Endothelial cell of umbilical vein (primary cell): ENCODE measurements around the gene SAA4. TPM values are rescaled to one million over a fixed set of nuclear protein-coding genes. Genes with fewer than 3 reads are reported as not detected.
"Not testable (repeated sequence)": the region's sequence is repeated elsewhere in the genome, so short reads cannot be mapped to it uniquely, and the experiment has no call there.

Experiments
- BruUV-seq: library from RNA; stranded (reverse); fragments of 400-500 nt; replicated peaks from 2 replicates; lab custom pipeline; 2021; lab: Mats Ljungman, UMichigan
- CTCF ChIA-PET: fragments of 300-600, 350-600 bp; sonication (Branson Sonifier 250); formaldehyde crosslinking; loops from one replicate; lab custom pipeline; 2021; ENCODE audit warnings: antibody characterized with exemption, inconsistent platforms; lab: Charles Lee
- POLR2A ChIA-PET: fragments of 300-600, 350-600 bp; sonication (Branson Sonifier 250); formaldehyde crosslinking; loops from one replicate; lab custom pipeline; 2021; ENCODE audit warnings: antibody characterized with exemption, inconsistent platforms; lab: Charles Lee
- DNase-seq: peaks from one replicate; pipeline ENCODE4 v3.0.0-alpha.2; 2011; ENCODE audit warnings: low read depth, low spot score
- FAIRE-seq: peaks from 2 replicates; lab custom pipeline; 2011; peaks lifted over from hg19 to GRCh38; lab: Jason Lieb, UNC
- H2AFZ ChIP-seq: 2 replicates; pipeline ENCODE4 v1.6.0; 2012; ENCODE audit warnings: low read depth, low read length, control low read depth, inconsistent platforms
- H3K27ac ChIP-seq: 2 replicates; pipeline ENCODE4 v1.5.1; 2011; ENCODE audit warnings: low read depth, mild to moderate bottlenecking, control low read depth, low read length, moderate library complexity; ENCODE audit not compliant: insufficient read depth
- H3K27me3 ChIP-seq, 2 experiments: 2 replicates each; pipeline versions ENCODE4 v1.6.0 to v1.6.1; 2011; ENCODE audit warnings: low read length in 2 of 2, mixed read lengths in 1 of 2; ENCODE audit not compliant: control insufficient read depth in 2 of 2, insufficient read depth in 2 of 2
- H3K36me3 ChIP-seq, 2 experiments: 2 replicates in 1 of 2; 3 replicates in 1 of 2; pipeline ENCODE4 v1.5.1; 2011; ENCODE audit warnings: low read length in 2 of 2, mild to moderate bottlenecking in 1 of 2, moderate library complexity in 1 of 2; ENCODE audit not compliant: control insufficient read depth in 2 of 2, insufficient read depth in 2 of 2; ENCODE audit errors: extremely low read depth in 1 of 2
- H3K4me1 ChIP-seq: 3 replicates; pipeline ENCODE4 v1.5.1; 2011; ENCODE audit warnings: mild to moderate bottlenecking, low read length; ENCODE audit not compliant: control insufficient read depth, insufficient read depth; ENCODE audit errors: extremely low read depth
- H3K4me2 ChIP-seq: 2 replicates; pipeline ENCODE4 v1.6.1; 2011; ENCODE audit warnings: low read length, control low read depth, mixed read lengths; ENCODE audit not compliant: insufficient read depth
- H3K4me3 ChIP-seq, 3 experiments: fragments of 200-600 bp in 1 of 3; sonication (generic), shearing (Covaris generic) in 1 of 3; replicated peaks in 1 of 3; 2 replicates each; pipeline ENCODE4 v1.5.1; 2011 to 2016; ENCODE audit warnings: control low read depth in 3 of 3, low read length in 3 of 3, mild to moderate bottlenecking in 2 of 3, inconsistent platforms in 1 of 3, low read depth in 1 of 3, moderate library complexity in 1 of 3; ENCODE audit not compliant: insufficient read depth in 1 of 3
- H3K79me2 ChIP-seq: 2 replicates; pipeline ENCODE4 v1.6.0; 2012; ENCODE audit warnings: low read length, inconsistent platforms; ENCODE audit not compliant: control insufficient read depth, insufficient read depth
- H3K9ac ChIP-seq: replicated peaks from 2 replicates; pipeline ENCODE3; 2011; ENCODE audit warnings: low read length, control low read depth; ENCODE audit not compliant: insufficient read depth; ENCODE audit errors: extremely low read depth
- H3K9me1 ChIP-seq: replicated peaks from 3 replicates; pipeline ENCODE4 v1.6.0; 2011; ENCODE audit warnings: mild to moderate bottlenecking, low read length; ENCODE audit not compliant: control insufficient read depth, insufficient read depth; ENCODE audit errors: extremely low read depth
- H3K9me3 ChIP-seq: replicated peaks from 2 replicates; pipeline ENCODE4 v1.5.1; 2012; ENCODE audit warnings: low read length, inconsistent platforms; ENCODE audit not compliant: control insufficient read depth, insufficient read depth
- H4K20me1 ChIP-seq: replicated peaks from 2 replicates; pipeline ENCODE3; 2011; ENCODE audit warnings: mild to moderate bottlenecking, low read length; ENCODE audit not compliant: control insufficient read depth, insufficient read depth; ENCODE audit errors: extremely low read depth
- EZH2 ChIP-seq: IDR thresholded peaks from 2 replicates; pipeline ENCODE4 v1.6.1; 2012; ENCODE audit warnings: borderline replicate concordance, low read depth, mild to moderate bottlenecking, moderate library complexity, low read length, inconsistent platforms; ENCODE audit not compliant: severe bottlenecking
- FOS ChIP-seq: IDR thresholded peaks from 2 replicates; pipeline ENCODE4 v1.6.1; 2011; ENCODE audit warnings: mild to moderate bottlenecking, low read length, moderate library complexity, borderline replicate concordance; ENCODE audit not compliant: insufficient read depth
- GATA2 ChIP-seq: IDR thresholded peaks from 2 replicates; pipeline ENCODE4 v1.7.0; 2011; ENCODE audit warnings: low read depth, mild to moderate bottlenecking, moderate library complexity, mixed read lengths, low read length; ENCODE audit not compliant: insufficient read length, insufficient read depth
- JUN ChIP-seq: IDR thresholded peaks from 2 replicates; pipeline ENCODE4 v1.6.1; 2011; ENCODE audit warnings: borderline replicate concordance, low read depth; ENCODE audit not compliant: insufficient read length, insufficient read depth
- MYC ChIP-seq: IDR thresholded peaks from one replicate; pipeline ENCODE4 v1.6.1; 2011; ENCODE audit warnings: mild to moderate bottlenecking, low read depth, low read length
- POLR2A ChIP-seq: IDR thresholded peaks from 2 replicates; pipeline ENCODE4 v1.6.1; 2012; ENCODE audit warnings: low read depth, mild to moderate bottlenecking, control low read depth, low read length
- POLR2AphosphoS5 ChIP-seq: IDR thresholded peaks from 2 replicates; pipeline ENCODE4 v1.6.1; 2012; ENCODE audit warnings: low read depth, mild to moderate bottlenecking, control low read depth, low read length, moderate library complexity; ENCODE audit not compliant: insufficient read depth
- dilution Hi-C: fragments of 300-500 bp; cut with MboI; formaldehyde crosslinking; loops from one replicate; pipeline ENCODE4 v1.15.0; 2019; ENCODE audit warnings: low sequenced_read_pairs; ENCODE audit not compliant: extremely low pct_ligation_motif_present
- intact Hi-C: fragments of 100-400 bp; cut with micrococcal nuclease; formaldehyde crosslinking; loops from one replicate; pipeline ENCODE4 v1.10.0; 2022
- polyA plus RNA-seq, 4 experiments: library from polyadenylated mRNA; depleted of rRNA in 3 of 4; stranded (reverse) in 3 of 4; unstranded in 1 of 4; fragments of >200 nt; gene quantifications; 2 replicates each; pipeline versions ENCODE4 v1.2.1 to v1.2.3, GENCODE V29; 2011 to 2012; ENCODE audit warnings: missing spikeins in 1 of 4
- total RNA-seq: library from RNA; stranded (reverse); gene quantifications from 2 replicates; pipeline ENCODE4 v1.2.3, GENCODE V29; 2021
- TF ChIP-seq, protein P1 (sequence below): IDR thresholded peaks from 2 replicates; pipeline ENCODE4 v1.6.1; 2011; ENCODE audit not compliant: insufficient read depth, insufficient read length
- TF ChIP-seq, protein P2 (sequence below), 2 donors: IDR thresholded peaks; 1 replicate in 1 of 2; 2 replicates in 1 of 2; pipeline ENCODE4 v1.5.1; 2011; ENCODE audit warnings: low read length in 2 of 2, mild to moderate bottlenecking in 2 of 2, moderate library complexity in 2 of 2, control low read depth in 1 of 2, inconsistent platforms in 1 of 2, low read depth in 1 of 2; ENCODE audit not compliant: insufficient read depth in 1 of 2; ENCODE audit errors: extremely low read depth in 1 of 2

SAA4 gene
- total and polyA plus RNA-seq, 2 donors (not counting 3 experiments of a cell fraction or from before 2014, with no cell fraction given), result not detected

DNA sequence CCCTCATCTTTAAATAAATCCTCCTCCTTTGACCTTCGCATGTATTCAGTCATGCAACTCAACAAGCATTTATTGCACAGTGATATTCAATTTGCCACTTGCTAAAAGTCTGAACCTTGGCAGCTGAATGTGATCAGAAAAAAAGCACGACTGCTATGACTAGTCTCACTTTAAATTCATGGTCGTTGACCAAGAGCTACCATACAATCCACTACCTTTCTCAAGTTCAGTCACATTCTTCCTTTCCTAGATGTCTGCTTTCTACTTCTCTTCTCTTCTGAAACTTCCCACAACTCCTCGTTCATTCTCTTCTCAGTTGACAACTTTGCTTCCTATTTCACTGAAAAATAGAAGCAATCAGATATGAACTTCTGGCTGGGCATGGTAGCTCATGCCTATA, 27.4 kb upstream of the SAA4 start:
- dilution Hi-C loops, result no loop called here
- BruUV-seq, result no TSS peak

DNA sequence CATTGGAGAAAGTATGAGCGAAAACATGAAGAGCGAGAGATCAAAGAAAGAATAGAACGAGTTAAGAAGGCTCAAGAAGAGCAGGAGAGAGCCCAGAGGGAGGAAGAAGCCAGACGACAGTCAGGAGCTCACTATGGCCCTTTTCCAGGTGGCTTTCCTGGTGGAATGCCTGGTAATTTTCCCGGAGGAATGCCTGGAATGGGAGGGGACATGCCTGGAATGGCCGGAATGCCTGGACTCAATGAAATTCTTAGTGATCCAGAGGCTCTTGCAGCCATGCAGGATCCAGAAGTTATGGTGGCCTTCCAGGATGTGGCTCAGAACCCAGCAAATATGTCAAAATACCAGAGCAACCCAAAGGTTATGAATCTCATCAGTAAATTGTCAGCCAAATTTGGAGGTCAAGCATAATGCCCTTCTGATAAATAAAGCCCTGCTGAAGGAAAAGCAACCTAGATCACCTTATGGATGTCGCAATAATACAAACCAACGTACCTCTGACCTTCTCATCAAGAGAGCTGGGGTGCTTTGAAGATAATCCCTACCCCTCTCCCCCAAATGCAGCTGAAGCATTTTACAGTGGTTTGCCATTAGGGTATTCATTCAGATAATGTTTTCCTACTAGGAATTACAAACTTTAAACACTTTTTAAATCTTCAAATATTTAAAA, 26.2 kb upstream of the SAA4 start:
- H3K9me1 ChIP-seq, H3K27ac ChIP-seq, H3K4me2 ChIP-seq, H3K9me3 ChIP-seq, FAIRE-seq, H3K4me3 ChIP-seq, dilution Hi-C loops, H3K9ac ChIP-seq, H3K79me2 ChIP-seq, H2AFZ ChIP-seq, BruUV-seq, H3K4me1 ChIP-seq, H4K20me1 ChIP-seq, H3K36me3 ChIP-seq, DNase-seq, CTCF ChIA-PET, H3K27me3 ChIP-seq, POLR2A ChIA-PET, intact Hi-C loops: not testable (repeated sequence)

More for the DNA sequence above, 27.4 kb upstream of the SAA4 start:
- DNase-seq (no peak), FAIRE-seq (no peak)
- H3K27ac ChIP-seq, result no peak overlapping the region
- ChIA-PET POLR2A (no interaction called here), CTCF (no interaction called here)
- H3K9ac ChIP-seq, result no peak overlapping the region
- H3K36me3 ChIP-seq, result no peaks in the 10 kb centered on the region
- no peaks in the 10 kb centered on the region for H3K4me1 ChIP-seq
- H3K4me2 ChIP-seq, result no peak overlapping the region
- TF ChIP-seq POLR2AphosphoS5 (no peak), MYC (no peak), POLR2A (no peak), JUN (no peak), FOS (no peak), EZH2 (no peak), GATA2 (no peak)
- TF ChIP-seq, protein P1, sequence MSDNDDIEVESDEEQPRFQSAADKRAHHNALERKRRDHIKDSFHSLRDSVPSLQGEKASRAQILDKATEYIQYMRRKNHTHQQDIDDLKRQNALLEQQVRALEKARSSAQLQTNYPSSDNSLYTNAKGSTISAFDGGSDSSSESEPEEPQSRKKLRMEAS, result no peak
- TF ChIP-seq, protein P2, sequence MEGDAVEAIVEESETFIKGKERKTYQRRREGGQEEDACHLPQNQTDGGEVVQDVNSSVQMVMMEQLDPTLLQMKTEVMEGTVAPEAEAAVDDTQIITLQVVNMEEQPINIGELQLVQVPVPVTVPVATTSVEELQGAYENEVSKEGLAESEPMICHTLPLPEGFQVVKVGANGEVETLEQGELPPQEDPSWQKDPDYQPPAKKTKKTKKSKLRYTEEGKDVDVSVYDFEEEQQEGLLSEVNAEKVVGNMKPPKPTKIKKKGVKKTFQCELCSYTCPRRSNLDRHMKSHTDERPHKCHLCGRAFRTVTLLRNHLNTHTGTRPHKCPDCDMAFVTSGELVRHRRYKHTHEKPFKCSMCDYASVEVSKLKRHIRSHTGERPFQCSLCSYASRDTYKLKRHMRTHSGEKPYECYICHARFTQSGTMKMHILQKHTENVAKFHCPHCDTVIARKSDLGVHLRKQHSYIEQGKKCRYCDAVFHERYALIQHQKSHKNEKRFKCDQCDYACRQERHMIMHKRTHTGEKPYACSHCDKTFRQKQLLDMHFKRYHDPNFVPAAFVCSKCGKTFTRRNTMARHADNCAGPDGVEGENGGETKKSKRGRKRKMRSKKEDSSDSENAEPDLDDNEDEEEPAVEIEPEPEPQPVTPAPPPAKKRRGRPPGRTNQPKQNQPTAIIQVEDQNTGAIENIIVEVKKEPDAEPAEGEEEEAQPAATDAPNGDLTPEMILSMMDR (IDR thresholded peaks at IDR 0.05; ENCODE audit: extremely low read depth in 1 of 2, insufficient read depth in 1 of 2, low read depth in 1 of 2, low read length in 2 of 2), result no peak
- H2AFZ ChIP-seq, result no peak overlapping the region
- H3K9me3 ChIP-seq, result no peaks in the 10 kb centered on the region
- no peaks in the 10 kb centered on the region for H3K79me2 ChIP-seq
- H3K9me1 ChIP-seq, result no peaks in the 10 kb centered on the region
- intact Hi-C loops, result no loop called here
- no peaks in the 10 kb centered on the region for H4K20me1 ChIP-seq
- no peak overlapping the region for H3K4me3 ChIP-seq
- H3K27me3 ChIP-seq, result no peaks in the 10 kb centered on the region
